Esophagus squamous epithelium (tissue), 5 donors: Measurements from ENCODE around the gene SYNE2. TPM values are rescaled to one million over a fixed set of nuclear protein-coding genes. Genes with fewer than 3 reads are reported as not detected.

ENCODE experiments used
- DNase-seq: peaks from one replicate; lab custom pipeline; 2025; lab: John Stamatoyannopoulos, UW
- H3K27ac ChIP-seq, 4 donors: fragments of 200-600 bp; sonication (generic); one replicate each; pipeline ENCODE4 v1.5.1; 2016 to 2019; ENCODE audit warnings: mild to moderate bottlenecking in 1 of 4
- H3K27me3 ChIP-seq, 4 donors: fragments of 200-600 bp; sonication (generic); 1 replicate in 3 of 4; 2 replicates in 1 of 4; pipeline versions ENCODE4 v1.5.1 to v1.6.0; 2017 to 2021; ENCODE audit warnings: antibody characterized with exemption in 1 of 4
- H3K36me3 ChIP-seq, 3 donors: fragments of 200-600 bp; sonication (generic); one replicate each; pipeline ENCODE4 v1.5.1; 2016 to 2019
- H3K4me1 ChIP-seq, 3 donors: fragments of 200-600 bp; sonication (generic); one replicate each; pipeline ENCODE4 v1.5.1; 2017 to 2019
- H3K4me3 ChIP-seq, 4 donors: fragments of 200-600 bp; sonication (generic); 1 replicate in 3 of 4; 2 replicates in 1 of 4; pipeline ENCODE4 v1.5.1; 2016 to 2019; ENCODE audit warnings: mild to moderate bottlenecking in 2 of 4, moderate library complexity in 1 of 4
- H3K9me3 ChIP-seq, 3 donors: fragments of 200-600 bp; sonication (generic); one replicate each; pipeline ENCODE4 v1.5.1; 2016 to 2019
- CTCF ChIP-seq, 6 experiments: fragments of 450-650 bp in 4 of 6; fragments of 200-600 bp in 2 of 6; sonication (generic) in 2 of 6; IDR thresholded peaks; one replicate each; pipeline ENCODE4 v1.5.1; 2016 to 2019; ENCODE audit warnings: antibody characterized with exemption in 6 of 6, mild to moderate bottlenecking in 4 of 6, moderate library complexity in 4 of 6
- POLR2A ChIP-seq, 4 donors: fragments of 450-650 bp; IDR thresholded peaks; one replicate each; pipeline ENCODE4 v1.6.1; 2017; ENCODE audit warnings: antibody characterized with exemption in 4 of 4, mild to moderate bottlenecking in 4 of 4, moderate library complexity in 3 of 4
- WGBS, 2 donors: methylation state at CpG; one replicate each; pipeline ENCODE4 v1.1.5; 2018; 5-methylcytosine and 5-hydroxymethylcytosine counted together
- intact Hi-C: fragments of 100-400 bp; cut with DNase I; formaldehyde crosslinking; loops from one replicate; pipeline ENCODE4 v1.15.0; 2022
- total RNA-seq, 4 donors: library from RNA; depleted of rRNA; stranded (reverse); fragments of >200 nt; gene quantifications; one replicate each; pipeline ENCODE4 v1.1.0, GENCODE V29; 2016
- donor health status: DM: yes; HTN: yes; CAD: no.

The SYNE2 gene
- total RNA-seq, 4 donors from 2014 or later, result 128 to 197 (median 145) TPM

GRCh38 chr14:63982156-63982555 lies 129.4 kb downstream of the SYNE2 start:
- H3K4me3 ChIP-seq, result no peak overlapping the region
- no peak for DNase-seq
- no peak for TF ChIP-seq CTCF (IDR thresholded peaks at IDR 0.05)
- no peak for TF ChIP-seq POLR2A (IDR thresholded peaks at IDR 0.05)
- WGBS, 2 donors, result 93 to 100% methylated on average over 3 of the region's 3 CpGs
- no peaks in the 10 kb centered on the region for H3K27me3 ChIP-seq
- H3K36me3 ChIP-seq, result peaks cover 0 to 81% (median 0%) of the 10 kb centered on the region in 3 donors
- intact Hi-C loops, result loop anchor here (10.0 kb wide), 1 partner anchor 127 kb away; the partner anchor contains the start of gene SYNE2
- H3K9me3 ChIP-seq, result no peaks in the 10 kb centered on the region
- H3K27ac ChIP-seq, result no peak overlapping the region
- peaks cover 0 to 6% (median 0%) of the 10 kb centered on the region in 3 donors for H3K4me1 ChIP-seq

GRCh38 chr14:63982629-63983028 lies 129.8 kb downstream of the SYNE2 start:
- Histone ChIP-seq H3K27ac (no peak overlapping the region), H3K9me3 (no peaks in the 10 kb centered on the region), H3K4me3 (no peak overlapping the region), H3K27me3 (no peaks in the 10 kb centered on the region), H3K4me1 (peaks cover 0 to 9% (median 0%) of the 10 kb centered on the region in 3 donors), H3K36me3 (peaks cover 0 to 77% (median 0%) of the 10 kb centered on the region in 3 donors)
- no peak for DNase-seq
- intact Hi-C loops, result loop anchor here (10.0 kb wide), 1 partner anchor 128 kb away; the partner anchor contains the start of gene SYNE2
- 88 to 90% methylated on average over 3 of the region's 3 CpGs for WGBS, 2 donors
- TF ChIP-seq CTCF (IDR thresholded peaks at IDR 0.05) (no peak), POLR2A (IDR thresholded peaks at IDR 0.05) (no peak)

- Histone ChIP-seq H3K4me1 (peaks cover 0 to 10% (median 1%) of the 10 kb centered on the region in 3 donors), H3K27ac (peak overlapping the region in 1 of 4 donors; percentile 39), H3K9me3 (no peaks in the 10 kb centered on the region), H3K4me3 (no peak overlapping the region), H3K27me3 (no peaks in the 10 kb centered on the region), H3K36me3 (peaks cover 0 to 68% (median 7%) of the 10 kb centered on the region in 3 donors)
- TF ChIP-seq CTCF (IDR thresholded peaks at IDR 0.05) (no peak), POLR2A (IDR thresholded peaks at IDR 0.05) (no peak)
- intact Hi-C loops, result loop anchor here (10.0 kb wide), 1 partner anchor 132 kb away; the partner anchor contains the start of gene SYNE2
- WGBS, 2 donors, result 72 to 85% methylated on average over 15 of the region's 15 CpGs
- DNase-seq, result no peak
Measured at GRCh38 chr14:63986789-63987533, 134.2 kb downstream of the SYNE2 start.

- Histone ChIP-seq H3K9me3 (no peaks in the 10 kb centered on the region), H3K27me3 (no peaks in the 10 kb centered on the region), H3K27ac (no peak overlapping the region), H3K4me1 (peaks cover 0 to 24% (median 4%) of the 10 kb centered on the region in 3 donors), H3K4me3 (no peak overlapping the region), H3K36me3 (peaks cover 0 to 65% (median 8%) of the 10 kb centered on the region in 3 donors)
- DNase-seq, result no peak
- intact Hi-C loops, result loop anchor here (10.0 kb wide), 1 partner anchor 134 kb away; the partner anchor contains the start of gene SYNE2
- 67 to 81% methylated on average over 4 of the region's 4 CpGs for WGBS, 2 donors
- TF ChIP-seq POLR2A (IDR thresholded peaks at IDR 0.05) (no peak), CTCF (IDR thresholded peaks at IDR 0.05) (no peak)
Measured at GRCh38 chr14:63988579-63988978, 135.8 kb downstream of the SYNE2 start.

- peaks cover 0 to 30% (median 4%) of the 10 kb centered on the region in 3 donors for H3K4me1 ChIP-seq
- DNase-seq, result no peak
- intact Hi-C loops, result no loop called here
- peak overlapping the region in 3 of 4 donors; percentile 72 to 81 (median 80) for H3K27ac ChIP-seq
- peaks cover 0 to 76% (median 8%) of the 10 kb centered on the region in 3 donors for H3K36me3 ChIP-seq
- H3K4me3 ChIP-seq, result no peak overlapping the region
- no peaks in the 10 kb centered on the region for H3K27me3 ChIP-seq
- 72 to 82% methylated on average over 6 to 7 of the region's 7 CpGs for WGBS, 2 donors
- no peaks in the 10 kb centered on the region for H3K9me3 ChIP-seq
- TF ChIP-seq CTCF (IDR thresholded peaks at IDR 0.05) (no peak), POLR2A (IDR thresholded peaks at IDR 0.05) (no peak)
Measured at GRCh38 chr14:63991833-63992232, 139.0 kb downstream of the SYNE2 start.
